ENCODE results near the gene SOCS4.

- TF ChIP-seq CTCF (IDR thresholded peaks at IDR 0.05), result no peak
- no peak for TF ChIP-seq ZFX (IDR thresholded peaks at IDR 0.05; ENCODE audit: borderline replicate concordance)
Measured at GRCh38 chr14:55019968-55020554, 7.0 kb upstream of the SOCS4 start.

Data from 22Rv1 (cell line).